ENCODE results near the gene AKAP6.

AKAP6 gene

DNA sequence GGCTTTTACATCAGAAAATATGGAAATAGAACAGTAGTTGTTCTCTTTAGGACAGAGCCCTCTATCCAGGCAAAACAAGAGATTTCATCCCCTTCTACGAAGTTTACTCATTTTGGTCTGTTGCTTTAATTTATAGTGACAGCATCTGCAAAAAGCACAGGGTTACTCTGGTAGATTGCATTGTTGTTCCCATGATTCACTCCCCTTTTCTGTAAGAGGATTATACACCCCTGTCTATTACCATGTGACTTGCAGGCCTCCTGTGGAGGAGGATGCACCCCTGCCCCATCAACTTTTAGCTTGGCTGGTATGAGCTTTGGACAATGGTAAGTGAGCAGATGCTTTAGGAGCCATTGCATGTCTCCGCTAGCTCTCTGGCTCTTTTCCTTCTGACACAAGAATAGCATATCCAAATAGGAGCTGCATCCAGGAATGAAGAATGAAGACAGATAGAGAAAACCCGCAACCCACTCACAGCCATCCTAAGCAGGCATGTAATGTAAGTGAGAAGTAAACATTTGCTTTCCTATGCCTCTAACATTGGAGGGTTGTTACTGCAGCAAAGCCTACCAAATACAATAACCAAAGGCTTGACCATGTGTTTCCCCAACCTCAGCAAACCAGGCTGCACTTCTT, 304.2 kb downstream of the AKAP6 start:
- no peak for DNase-seq

DNA sequence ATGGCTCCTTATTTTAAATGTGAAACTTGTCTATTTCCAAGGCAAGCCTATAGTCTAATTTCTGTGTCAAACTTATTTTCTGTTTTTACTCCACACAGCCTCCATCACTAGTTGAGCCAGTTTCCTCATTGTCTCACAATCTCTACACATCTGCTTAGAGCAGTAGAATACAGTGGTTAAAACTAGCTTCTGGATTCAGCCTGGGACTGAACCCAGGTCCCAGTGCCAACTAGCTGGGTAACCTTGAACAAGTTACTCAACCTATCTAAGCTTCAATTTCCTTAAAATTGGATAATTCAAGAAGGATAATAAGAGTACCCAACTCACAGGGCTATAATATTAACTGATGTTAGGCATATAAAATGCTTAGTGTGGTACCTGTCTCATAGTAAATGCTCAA, 304.8 kb downstream of the AKAP6 start:
- DNase-seq: no peak

DNA sequence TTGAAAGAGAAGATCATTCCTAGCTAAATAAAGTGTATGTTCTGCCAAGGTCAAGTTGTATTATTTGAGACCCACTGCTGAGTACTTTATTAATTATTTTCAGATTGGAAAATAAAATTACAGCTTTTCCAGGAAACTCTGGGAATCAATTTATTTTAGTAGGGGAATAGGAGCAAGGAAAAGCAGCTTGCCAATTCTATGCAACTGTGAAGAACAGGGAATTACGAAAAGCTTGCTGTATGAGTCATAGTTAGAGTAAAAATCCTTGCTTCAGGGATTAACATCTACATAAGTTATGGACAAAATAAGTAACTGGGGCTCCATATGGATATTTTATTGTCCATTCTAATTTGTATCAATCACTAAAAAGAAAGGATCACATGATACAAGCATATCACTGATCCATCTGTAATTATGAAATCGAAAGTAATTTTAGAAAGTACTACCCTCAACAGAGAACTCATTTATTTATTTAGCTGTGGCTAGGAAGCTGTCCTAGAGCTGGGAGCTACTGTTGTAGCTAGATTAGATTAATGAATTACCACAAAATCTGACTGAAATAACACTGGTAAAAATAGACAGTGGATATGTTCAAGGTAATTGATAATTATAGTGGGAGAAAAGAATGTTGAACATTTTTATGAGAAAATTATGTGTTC, 306.1 kb downstream of the AKAP6 start:
- peak; percentile 84 for DNase-seq

DNA sequence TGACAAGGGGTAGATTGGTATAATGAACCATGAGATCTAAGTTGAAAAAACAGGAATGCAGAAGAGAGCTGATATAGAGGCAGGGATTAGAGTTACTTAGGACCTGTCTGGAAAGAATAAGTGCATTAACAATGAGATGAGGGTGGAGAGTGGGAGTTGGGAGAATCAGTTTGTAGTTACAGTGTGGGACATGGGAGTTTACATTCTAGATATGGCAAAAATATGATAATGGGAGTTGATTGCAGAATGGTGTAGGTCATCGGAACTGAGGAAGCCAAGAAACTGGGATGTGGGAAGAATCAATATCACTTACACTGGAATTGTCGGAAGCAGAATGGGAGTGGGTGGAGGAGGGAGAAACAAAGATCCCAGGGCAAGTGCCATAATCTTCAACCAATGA, 308.5 kb downstream of the AKAP6 start:
- no peak for DNase-seq

DNA sequence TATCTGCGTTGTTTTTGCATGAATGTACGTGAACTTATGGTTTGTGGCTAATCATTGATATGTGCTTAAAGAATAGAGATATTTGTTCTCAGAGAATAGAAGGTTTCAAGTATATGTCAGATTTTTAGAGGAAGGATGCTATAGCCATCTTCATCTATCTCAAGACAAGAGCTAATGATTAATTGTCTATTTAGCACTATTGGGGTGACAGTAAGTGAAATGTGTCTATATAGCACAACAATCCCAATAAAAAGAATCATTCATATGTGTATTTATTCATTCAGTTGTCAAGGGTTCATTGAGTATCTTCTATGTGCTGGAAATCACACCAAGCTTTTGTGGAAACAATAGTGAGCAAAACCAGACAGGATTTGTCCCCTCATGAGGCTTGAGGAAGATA, 310.1 kb downstream of the AKAP6 start:
- DNase-seq: no peak

DNA sequence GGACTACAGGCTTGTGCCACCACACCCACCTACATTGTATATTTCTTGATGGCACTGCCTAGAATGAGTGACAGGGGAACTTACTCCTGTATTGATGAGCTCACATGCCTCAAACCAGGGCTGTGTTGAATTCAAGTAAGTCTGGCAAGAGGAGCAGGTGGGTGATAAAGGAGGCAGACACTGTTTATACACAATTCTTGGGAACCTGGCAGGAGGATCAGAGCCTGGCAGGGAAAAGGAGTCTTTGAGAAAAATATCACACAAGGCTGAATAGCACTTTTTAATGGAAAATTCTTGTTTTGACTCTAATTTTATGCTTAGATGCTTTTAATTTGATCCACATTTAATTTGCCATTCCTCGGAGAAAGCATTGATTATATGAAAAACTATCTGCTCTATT, 316.5 kb downstream of the AKAP6 start:
- DNase-seq: no peak

DNA sequence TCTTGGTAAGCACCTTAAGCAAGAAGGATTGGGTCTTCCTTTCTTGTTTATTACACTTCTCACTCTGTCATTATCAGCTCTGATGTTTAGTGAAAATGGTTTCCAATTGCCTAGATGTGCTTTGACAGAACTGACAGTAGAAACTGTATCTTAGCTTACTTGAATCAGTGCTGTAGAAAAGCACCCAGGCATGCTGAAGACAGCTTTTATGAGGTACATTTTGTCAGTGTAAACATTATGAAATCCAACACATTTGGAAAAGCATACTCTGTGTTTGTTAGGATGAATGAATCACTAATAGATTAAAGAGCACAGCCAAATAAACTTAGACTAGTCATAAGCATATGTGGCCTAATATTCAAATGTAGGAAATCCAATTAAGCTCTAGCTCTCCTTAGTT, 319.3 kb downstream of the AKAP6 start:
- DNase-seq: no peak

DNA sequence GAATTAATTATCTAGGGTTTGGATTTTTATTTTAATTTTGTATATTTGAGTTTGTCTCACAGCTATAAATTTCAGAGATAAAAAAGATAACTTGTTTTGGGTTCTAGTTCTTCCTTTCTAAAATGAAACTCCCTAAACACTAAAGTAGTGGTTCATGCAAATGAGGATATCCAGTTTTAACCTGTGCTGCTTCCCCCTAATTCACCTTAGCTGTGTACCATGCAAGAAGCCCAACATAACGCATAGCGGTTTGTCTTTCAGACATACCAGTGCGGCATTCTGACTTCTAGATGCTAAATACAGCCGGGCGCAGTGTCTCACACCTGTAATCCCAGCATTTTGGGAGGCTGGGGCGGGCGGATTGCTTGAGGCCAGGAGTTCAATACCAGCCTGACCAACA, 320.9 kb downstream of the AKAP6 start:
- DNase-seq: no peak

DNA sequence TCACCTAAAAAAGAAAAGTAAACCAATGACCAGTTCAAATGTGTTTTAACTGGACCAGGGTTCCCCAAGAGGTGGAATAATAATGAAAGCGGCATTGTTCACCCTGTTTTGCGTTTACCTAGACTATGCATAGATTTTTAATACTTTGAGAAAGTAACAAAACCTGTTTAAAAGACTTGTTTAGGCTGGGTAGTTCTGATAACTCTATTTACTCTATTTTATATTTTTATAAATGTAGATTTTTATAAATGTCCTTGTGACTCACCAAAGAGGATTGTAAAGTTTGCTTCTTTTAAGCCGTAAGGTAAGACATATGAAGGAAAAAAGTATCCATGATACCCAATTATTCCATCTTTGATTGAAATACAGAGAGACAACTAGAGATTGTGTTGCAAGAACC, 321.6 kb downstream of the AKAP6 start:
- no peak for DNase-seq

DNA sequence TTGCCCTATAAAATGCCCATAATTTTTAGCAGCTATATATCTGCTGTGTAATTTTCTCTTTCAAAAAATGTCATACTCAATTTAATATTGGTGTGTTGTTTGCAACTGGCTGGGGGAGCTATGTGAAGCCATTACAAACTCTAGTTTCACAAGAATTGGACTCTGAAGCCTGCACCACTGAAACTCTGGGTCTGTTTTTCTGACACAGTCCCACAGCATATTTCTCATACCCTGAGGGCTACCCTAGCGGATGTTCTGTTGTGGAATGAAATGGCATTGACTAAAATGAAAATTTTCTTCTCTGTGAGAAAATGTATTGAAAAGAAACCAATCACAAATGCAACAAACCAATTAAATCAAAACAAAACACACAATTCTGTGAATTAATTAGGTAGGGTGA, 325.0 kb downstream of the AKAP6 start:
- no peak for DNase-seq

DNA sequence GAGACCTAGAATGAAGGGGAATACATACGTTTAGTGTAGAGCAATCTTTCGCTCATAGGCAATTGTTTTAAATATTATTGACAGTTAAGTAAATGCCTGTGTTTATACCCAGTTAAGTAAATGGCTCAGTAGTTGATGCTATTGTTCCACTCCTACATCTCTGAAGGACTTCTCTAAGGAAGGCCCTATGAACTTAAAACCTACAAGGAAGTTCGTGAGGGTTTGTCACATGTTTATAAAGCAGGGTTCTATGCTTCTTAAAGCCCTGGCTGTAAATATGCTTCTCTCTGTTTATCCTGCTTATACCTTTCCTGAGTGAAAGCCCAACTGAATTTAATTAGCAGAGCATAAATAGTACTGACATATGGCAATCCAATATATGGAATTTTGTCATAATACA, 327.5 kb downstream of the AKAP6 start:
- no peak for DNase-seq

DNA sequence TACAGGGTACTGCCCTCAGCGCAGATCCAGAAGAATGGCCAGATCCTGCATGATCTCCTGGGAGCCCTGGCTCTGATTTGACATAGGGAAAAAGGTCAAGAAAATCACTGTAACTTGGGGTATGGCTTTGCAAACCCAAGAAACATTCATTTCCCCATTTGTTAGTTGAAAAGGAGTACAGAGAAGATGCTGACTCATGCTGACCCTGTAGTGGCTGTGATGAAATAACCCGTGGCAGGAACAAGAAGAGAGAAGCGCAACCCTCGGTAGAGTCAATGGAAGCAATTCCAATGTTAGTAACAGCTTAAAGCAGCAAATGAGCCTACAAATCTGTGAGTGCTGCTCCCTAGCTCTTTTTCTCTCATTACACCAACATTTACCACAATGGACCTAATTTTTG, 328.0 kb downstream of the AKAP6 start:
- DNase-seq: no peak

DNA sequence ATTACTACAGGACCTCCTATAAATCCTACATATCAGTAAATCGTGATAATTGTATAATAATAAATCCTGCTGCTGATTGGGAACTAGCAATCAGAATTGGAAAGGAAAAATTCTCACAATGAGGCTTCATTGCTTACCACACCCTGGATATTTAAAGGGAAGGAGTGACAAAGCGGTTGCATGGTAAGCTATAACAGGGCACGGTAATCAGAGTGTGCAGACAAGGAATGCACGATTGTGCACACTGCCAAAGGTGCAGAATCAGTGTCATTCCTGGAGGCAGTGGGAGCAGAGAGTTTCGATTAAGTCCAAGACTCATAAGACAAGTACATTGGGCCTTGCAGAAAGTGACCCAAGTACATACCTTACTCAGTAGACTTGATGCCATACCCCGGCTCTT, 332.1 kb downstream of the AKAP6 start:
- DNase-seq: no peak

DNA sequence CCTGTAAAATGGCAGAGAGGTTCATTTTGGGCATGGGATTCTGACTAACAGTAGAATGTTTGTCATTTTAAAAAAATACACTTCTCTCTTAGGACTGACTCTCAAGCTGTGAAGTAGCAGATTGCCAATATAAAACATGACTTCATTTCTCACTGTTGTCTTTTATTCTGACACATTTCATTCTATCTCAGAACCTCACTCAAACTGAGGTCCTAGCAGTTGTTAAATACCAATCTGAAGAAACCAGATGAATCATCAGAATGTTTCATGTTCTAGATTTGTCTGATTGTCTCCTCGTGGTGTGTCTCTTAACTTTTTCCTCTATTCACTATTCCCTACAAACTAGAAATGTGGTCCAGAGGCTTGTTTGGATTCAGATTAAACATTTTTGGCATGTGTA, 333.1 kb downstream of the AKAP6 start:
- no peak for DNase-seq

DNA sequence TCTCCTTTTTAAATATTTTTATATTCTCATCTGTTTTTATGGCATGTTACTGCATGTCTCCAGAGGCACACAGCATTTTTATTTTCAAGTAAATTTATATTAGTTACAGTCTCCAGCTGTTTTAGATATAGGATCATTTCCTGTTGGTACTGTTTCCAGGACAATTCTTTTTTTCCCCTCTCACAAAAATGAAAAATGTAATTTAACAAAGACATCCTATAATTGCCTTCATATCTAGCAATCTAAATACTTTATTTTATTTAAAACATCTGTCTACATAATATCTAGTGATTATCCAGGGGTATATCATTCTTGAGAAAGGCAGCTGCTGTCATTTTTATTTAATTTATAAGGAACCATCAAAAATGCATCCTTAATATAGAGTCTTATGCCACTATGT, 337.2 kb downstream of the AKAP6 start:
- no peak for DNase-seq

DNA sequence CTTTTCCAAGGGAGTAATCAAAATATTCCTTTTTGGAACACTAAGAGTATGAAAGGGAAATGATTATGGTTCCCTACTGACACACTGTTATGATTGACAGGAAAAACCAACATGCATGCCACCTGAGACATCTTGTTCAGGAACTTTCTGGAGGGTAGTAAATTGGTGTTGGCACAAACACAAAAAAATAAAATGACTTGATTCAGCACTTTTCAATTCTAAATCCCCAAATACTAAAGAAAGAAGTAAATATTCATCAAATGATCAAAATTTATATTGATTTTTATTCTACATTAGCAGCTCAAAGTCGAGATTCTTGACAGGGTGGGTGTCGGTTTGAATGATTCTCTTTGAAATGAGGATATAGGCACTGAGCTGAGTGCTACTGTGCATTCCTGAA, 338.2 kb downstream of the AKAP6 start:
- no peak for DNase-seq

DNA sequence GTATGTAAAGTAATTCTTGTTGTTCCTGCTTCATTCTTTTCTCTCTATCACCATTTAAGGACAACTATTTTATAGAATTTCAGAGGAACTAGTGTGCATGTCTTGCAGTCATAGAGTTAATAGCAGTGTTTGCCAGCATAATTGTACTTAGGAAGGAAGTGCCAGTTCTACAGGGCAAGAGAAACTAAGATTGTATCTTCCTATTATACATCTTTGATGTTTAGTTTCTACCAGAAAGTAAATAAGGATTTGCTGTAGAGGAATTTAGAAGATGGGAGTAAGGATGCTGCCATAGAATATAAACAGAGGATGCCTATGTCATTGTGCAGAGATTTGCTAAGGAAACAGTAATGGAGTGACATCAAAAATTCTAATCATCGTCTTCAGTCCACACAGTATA, 338.7 kb downstream of the AKAP6 start:
- DNase-seq: no peak

DNA sequence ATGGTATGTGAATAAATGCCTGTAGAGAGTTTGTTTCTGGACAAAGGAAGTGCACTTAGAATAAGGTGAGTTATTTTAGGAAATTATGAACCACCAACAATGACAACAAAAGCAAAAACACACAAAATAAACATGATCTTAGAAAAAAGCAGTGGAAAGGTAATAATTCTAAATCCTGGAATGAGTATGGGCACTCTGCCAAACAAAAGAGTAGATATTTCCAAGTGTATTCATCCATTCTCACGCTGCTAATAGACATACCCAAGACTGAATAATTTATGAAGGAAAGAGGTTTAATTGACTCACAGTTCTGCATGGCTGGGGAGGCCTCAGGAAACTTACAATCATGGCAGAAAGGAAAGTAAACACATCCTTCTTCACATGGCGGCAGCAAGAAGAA, 340.3 kb downstream of the AKAP6 start:
- no peak for DNase-seq

DNA sequence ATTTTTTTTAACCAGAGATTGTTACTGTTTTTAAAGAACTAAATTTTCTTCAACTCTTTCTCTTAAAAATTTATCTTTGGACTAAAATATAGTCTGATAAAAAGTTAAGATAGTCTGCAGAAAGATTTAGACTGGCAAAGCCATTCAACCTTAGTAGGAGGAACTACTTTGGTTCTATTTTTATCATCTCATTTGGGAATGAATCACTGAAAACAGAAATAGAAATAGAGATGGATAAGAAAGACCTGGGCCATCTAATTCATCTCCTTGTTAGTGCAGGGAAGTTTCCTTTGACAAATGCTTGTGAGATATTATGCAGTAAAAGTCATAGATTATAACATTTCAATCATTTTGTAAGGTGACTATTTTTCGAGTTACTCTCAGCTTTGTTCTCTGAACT, 346.3 kb downstream of the AKAP6 start:
- no peak for DNase-seq

DNA sequence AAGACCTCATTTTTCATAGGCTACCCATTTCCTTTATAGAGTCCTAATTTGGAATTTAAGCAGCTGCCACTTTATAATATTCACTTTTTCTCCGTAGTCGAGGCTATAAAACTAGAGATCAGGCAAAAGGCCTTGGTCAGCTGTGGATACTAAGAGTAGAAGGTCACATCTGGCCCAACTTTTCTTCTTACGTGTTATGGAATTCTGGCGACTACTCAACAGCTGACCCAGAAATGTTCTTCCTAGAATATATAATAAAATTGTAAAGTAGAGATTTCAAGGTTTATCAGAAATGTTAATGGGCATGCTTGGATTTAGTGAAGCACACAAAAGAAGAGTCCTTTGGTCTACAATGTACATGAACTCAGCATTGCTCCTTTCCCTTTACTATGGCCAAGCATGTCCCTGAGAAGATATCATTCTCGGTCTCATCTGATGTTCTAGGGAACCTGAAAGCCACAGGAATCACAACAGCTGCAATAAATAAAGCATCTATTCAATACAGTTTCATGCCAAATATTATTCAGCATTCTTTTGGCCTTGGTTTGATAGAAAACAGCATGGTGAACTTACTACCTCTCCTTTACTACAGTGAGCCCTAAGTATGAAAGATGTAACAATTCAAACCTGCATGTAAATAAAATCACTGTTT, 348.2 kb downstream of the AKAP6 start:
- no peak for DNase-seq

DNA sequence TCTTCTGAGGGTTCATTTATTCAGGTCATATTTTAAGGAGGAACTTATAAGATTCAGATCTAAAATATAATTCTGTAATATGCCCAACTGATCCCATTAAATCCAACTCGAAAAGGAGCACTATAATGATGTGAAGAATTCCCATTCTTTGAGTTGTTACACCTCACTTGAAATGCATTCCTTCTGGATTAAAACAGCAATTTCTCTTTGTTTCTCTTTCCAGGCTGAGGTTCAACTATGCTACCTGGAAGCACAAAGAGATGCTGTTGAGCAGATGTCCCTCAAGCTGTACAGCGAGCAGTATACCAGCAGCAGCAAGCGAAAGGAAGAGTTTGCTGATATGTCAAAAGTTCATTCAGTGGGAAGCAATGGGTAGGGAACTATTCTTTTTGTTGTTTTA, 349.0 kb downstream of the AKAP6 start:
- no peak for DNase-seq

DNA sequence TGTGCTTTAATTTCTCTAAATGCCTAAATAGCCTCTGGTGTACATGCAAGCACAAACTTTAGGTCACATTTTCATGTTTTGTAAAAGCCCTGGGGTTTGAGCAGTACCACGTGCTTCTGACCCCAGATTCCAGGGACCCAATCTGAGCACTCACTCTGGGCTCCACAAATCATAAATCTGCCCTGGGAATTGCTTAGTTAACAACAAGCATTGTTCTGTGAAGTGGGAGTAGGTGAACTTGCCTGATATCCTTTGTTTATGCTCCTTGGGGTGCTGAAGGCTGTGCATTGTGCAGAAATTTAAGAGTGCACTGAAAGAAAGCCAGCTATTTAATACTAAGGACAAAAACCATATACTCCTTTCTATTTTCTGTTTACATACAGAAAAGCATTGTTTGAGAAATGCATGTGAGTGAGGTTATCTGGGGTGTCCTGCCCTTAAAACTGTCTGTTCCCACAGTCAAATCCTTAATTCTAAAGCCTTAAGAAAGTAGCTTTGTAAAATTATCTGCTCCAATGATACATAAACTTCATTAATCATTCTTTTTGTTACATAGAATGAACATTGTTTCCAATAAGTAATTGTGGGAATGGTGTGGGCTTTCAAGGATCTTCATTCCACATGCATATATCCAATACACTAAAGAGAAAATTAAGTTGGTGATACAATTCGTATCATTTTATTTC, 351.0 kb downstream of the AKAP6 start:
- no peak for DNase-seq

DNA sequence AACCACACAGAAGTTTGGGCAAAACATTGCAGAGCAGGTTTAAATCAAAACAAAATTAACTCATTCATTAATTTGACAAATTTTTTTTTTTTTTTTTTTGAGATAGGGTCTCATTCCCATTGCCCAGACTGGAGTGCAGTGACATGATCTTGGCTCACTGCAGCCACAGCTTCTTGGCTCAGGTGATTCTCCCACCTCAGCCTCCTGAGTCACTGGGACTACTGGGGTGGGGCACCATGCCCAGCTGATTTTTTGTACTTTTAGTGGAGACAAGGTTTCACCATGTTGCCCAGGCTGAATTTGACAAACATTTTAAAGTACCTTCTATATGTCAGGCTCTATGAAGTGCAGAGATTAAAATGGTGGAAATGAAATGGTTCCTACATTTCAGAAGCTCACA, 352.5 kb downstream of the AKAP6 start:
- no peak for DNase-seq

DNA sequence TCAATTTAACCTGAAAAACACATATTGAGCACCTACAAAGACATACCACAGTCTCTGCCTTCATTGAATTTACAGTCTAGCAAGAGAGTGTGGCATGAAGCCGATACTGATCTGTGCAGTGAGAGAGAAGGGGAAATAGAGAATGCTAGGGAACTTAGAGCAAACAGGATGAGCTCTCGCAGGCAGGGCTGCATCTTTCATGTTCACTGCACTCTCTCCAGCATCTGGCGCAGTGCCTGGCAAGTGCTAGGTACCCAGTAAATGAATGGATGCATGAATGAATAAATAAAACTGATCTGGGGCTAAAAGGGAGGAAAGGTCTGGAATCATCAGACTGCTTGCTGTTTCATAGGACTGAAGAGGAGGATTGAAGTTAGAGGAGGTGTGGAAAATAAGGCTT, 353.1 kb downstream of the AKAP6 start:
- peak; percentile 77 for DNase-seq

All from NCI-H2029 (cell line).